ENCODE data around the gene COG7. TPM values are rescaled to one million over a fixed set of nuclear protein-coding genes. Genes with fewer than 3 reads are reported as not detected.
A peak's percentile ranks its signal among the peaks of the same experiment; 100 is the strongest.
"Not testable (repeated sequence)": the region's sequence is repeated elsewhere in the genome, so short reads cannot be mapped to it uniquely, and the experiment has no call there.

The COG7 gene
- total RNA-seq, 1 donor from 2014 or later: 5.5 TPM

GRCh38 chr16:23476289-23476688 lies 23.3 kb upstream of the COG7 start:
- no peak for DNase-seq (ENCODE audit: low spot score)

DNA sequence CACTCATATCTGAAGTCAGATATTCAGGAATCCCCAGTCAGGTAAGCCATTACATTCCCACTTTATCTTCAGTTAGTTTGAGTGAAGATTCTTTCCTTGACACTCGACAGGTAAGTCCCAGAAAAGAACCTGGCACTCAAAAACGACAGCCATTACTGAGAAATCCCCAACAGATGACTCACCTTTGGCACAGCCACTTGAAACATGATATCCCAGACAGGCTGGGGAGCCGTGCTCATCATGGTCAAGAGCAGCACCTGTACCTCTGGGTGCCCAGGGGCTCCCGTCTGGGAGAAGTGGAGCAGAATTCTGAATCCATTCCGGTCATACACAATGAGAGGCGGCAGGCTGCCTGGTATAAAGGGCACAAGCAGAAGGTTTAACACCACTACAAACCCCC lies 16.8 kb upstream of the COG7 start:
- no peak for DNase-seq (ENCODE audit: low spot score)

DNA sequence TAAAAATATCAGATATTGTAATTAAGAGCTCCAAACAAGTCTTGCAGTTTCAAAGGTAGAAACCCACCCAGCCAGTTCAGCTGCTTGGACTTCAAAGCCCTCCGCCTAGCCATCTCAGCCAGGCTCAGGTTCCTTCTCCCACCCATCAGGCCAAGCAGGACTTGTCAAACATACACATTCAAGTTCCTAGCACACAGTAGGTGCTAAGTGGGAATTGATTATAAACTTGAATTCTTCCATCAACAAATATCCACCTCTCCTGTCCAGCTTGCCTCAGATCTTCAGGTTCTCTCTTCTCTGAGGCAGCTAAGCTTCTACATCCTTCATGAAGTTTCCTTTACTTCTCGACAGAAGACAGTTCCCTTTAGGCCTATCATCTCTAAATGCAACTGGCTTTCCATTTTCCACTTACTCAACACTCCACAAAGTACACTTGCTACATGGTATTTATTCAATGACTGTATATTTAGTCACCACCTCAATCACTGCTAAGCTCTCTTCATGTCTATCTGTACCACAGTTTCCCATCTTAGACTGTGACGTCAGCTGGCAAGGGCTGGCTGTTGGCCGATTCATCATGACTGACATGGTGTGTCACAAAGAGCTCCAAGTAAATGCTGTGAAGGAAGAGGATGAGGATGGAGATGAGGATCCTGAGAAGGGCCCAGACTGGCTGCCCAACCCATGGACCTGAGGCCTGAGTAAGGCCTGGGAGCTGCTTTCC lies 13.3 kb upstream of the COG7 start:
- DNase-seq (ENCODE audit: low spot score): no peak

DNA sequence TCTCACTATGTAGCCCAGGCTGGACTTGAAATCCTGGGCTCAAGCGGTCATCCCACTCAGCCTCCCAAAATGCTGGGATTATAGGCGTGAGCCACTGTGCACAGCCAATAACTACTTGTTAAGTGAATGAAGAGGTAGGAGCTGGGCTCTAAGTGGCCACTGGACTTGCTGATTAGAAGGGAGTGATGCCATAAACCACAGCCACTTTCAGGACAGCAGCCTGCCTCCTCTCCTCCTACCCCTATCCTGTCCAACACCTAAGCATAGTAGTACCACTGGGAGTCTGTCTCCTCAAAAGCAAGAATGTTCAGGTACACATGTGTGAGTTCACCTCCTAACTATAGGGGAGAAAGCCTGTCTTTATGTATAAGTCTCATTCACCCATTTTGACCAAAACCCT lies 12.2 kb upstream of the COG7 start:
- DNase-seq (ENCODE audit: low spot score): no peak

DNA sequence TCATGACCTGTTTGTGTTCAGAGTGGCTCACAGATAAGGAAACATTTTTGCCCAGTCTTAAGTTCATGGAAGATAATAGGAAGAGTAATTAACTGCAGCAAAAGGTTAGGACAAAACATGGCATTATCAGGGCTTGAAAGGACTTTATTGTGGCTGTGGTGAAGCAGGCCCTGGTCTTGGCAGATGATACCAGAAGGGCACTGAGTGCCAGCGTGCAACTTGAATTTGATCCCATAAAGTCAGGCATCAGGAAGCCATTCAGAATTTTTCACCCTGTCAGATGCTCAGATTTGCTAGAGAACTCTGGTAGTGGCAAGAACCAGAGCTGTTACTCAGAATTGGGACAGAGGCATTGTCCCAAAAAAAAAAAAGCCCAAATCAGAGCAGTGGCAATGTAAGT lies 11.2 kb upstream of the COG7 start:
- no peak for DNase-seq (ENCODE audit: low spot score)

DNA sequence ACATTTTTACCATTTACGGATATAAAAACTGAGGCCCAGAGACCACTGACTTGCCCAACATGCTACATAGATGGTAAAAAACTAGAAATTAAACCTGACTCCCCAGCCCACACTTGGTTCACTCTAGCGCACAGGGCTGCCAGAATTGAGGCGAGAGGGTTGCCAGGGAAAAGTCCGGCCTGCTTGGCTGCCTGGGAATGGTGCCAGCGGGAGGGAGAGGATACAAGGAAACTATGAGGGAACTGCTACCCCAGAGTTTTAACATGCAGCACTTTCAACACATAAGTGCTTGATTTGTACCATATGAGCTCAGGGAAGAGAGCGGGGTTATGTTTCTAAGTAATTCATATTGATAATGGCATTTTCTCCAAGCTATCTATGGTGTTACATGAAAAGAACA lies 10.0 kb upstream of the COG7 start:
- DNase-seq (ENCODE audit: low spot score): peak; percentile 87

GRCh38 chr16:23453338-23454052 lies 506 bp upstream of the COG7 start:
- DNase-seq (ENCODE audit: low spot score): no peak

DNA sequence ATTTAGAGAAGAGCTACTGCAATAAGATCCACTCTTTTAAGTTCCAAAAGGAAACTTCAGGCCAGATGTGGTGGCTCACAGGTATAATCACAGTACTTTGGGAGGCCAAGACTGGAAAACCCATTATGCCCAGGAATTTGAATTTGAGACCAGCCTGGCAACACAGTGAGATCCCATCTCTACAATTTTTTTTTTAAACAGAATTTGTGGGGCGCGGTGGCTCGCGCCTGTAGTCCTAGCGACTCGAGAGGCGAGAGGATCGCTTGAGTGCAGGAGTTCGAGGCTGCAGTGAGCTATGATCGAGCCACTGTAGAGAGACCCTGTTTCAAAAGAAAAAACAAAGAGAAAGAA lies 793 bp downstream of the COG7 start:
- DNase-seq (ENCODE audit: low spot score): no peak

- DNase-seq (ENCODE audit: low spot score): no peak
Observed at GRCh38 chr16:23448392-23448791, 4.6 kb downstream of the COG7 start.

DNA sequence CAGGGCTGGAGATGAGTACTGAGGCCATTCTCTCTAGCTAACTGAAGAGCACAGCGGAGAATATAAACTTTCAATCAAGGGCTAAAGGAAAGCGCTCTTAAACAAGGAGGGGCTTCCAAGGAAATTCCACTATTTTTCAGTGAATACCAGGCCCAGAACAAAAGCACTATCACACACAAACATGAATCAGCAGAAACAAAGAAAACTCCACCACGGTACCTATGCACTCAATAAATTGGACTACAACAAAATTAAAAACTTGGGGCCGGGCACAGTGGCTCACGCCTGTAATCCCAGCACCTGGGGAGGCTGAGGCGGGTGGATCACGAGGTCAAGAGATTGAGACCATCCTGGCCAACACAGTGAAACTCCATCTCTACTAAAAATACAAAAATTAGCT lies 15.4 kb downstream of the COG7 start:
- DNase-seq (ENCODE audit: low spot score): not testable (repeated sequence)

DNA sequence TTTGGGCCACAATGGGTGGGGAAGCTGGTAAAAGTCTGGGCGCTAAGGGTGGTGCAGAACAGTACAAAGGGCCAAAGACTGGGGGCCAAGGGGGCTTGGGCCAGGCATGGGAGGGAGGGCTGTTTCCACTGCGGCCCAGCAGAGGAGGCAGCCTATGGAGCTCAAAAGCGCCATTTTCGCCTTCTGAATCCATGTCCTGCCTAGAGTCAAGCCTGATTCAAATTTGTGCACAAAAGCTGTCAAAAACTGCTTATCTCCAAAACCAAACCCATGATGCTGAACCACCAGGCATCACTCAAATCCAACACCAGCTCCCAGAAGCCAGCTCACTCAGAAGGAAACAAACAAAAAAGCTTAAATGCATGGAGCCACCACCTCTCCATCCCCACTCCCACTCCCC lies 16.0 kb downstream of the COG7 start:
- no peak for DNase-seq (ENCODE audit: low spot score)

DNA sequence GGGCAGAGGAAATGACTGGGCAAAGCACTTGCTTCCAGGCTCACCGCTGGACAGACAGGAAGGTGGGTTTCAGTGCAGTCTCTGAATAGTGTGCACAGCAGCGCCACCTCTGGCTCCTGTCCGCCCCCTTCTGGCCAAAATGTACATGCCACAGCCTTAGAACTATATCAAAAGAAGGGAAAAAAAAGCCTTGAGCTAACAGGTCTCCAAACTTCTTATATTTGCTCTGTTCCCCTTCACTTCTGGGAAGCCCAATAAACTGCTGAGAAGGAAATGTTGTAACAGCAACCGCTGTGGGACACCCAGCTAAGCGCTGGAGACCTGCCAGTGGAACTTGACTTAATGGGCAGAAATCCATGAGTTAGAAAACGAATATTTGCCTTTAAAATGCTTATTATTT lies 17.5 kb downstream of the COG7 start:
- peak; percentile 11 for DNase-seq (ENCODE audit: low spot score)

DNA sequence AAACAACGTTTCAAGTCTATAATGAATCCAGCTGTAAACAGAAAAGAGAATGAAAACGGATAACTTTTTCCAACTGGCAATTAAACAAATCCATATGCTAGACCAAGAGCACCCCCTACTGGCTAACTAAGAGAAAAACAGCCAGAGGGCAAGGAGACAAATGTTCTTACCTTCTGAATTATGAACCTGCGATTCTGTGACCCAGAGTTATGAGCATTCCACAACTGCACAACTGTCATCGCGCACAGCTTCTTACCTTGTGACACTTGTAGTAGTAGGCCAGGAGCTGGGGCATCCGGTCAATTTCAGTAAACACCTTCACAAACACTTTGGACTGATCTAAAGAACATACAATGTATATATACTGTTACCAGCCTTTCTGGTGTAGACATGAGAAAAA lies 18.6 kb downstream of the COG7 start:
- DNase-seq (ENCODE audit: low spot score): peak; percentile 55

DNA sequence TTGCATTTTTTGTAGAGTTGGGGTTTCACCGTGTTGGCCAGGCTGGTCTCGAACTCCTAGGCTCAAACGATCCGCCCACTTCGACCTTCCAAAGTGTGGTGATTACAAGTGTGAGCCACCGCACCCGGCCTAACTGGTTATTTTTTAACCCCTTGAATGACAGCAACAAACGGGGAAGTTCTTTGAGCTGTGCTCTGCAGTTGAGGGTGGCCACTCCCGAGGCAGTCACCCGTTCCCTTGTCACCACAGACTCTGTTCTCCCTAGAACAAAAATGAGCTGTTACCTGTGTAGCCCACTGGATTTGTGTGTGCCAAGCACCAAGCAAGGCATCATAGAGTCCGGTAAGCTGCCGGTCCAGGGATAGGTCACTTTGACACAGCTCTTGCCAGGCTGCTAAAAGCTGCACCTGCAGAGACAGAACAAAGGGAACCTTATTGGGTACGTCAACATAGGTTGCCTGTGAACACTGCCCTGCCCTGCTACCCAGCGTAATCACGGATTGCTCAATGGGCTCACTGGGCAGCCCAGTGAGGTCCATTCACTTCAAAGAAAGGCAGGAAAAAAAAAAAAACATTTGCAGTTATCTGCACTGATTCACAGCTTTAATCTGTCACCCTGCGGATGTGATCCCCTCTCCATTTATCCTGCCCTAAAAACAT lies 19.6 kb downstream of the COG7 start:
- DNase-seq (ENCODE audit: low spot score): no peak

DNA sequence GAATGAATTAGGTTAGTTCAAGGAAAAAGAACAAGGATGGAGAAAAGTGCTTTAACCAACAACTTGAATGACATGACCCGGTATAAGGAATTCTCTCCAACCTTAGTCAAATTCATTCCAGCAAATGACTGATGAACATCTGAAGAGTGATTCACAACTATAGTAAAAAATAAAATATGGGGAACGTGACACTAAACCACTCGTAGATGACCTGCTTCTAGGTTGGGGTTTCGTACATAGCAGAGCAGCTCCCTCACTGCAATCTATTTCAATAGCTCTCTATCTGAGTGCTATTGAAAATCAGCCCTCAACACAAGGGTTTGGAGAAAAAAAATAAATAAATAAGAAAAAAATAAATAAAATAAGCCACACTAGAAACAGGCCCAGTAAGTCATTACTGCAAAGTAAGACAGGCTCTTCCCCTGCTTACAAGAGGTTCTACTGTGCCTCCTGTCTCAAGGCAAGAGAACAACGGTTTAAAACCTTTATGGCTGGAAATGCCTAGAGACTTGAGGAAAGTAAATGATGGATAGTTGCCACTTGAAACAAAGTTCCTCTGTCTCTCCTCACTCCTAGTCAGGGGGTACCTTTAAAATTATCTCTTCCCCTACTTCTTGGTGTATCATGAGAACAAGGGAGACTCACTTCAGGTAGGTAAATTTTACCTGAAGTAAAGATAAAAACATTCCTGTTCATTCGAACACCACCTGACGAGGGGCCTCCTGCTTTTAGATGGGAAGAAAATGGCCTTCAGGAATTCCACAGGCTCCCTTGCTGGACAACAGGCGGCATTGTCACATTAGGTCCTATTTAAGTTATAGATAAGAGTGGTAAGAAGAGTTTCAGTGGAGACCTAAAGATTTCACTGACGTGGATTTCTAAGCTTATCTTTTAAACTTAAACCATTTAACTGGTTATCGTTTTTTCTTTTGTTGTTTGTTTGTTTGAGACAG lies 20.5 kb downstream of the COG7 start:
- DNase-seq (ENCODE audit: low spot score): no peak

GRCh38 chr16:23428351-23428750 lies 24.6 kb downstream of the COG7 start:
- no peak for DNase-seq (ENCODE audit: low spot score)

DNA sequence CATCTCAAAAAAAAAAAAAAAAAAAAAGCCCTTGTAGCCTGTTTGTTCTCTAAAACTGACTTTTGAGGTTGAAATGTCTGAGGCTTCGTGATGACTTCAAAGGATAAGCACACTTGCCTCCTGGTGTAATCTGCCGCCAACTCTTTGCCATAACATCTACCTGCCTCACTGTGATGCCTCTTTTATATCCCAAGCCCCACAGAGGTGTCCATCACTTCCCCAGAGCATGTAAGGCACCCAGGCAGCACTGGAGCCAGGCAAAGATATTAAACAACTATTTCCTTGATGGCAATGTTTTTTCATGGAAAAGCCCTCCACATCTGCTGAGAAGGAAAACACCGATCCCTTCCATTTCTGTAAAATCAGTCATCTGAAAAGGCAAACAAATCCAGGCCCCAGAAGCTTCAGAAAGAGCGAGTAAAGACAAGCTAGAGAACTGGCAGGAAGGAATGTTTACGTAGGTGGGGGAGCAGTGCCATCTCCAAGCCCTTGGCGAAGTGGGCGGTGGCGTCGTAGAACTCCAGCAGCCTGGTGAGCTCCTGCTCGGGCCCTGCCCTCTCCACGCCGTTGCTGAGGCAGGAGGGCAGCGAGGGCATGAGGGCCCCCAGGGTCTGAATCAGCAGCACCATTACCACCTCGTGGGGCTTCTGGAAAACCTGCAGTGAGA lies 28.6 kb downstream of the COG7 start:
- no peak for DNase-seq (ENCODE audit: low spot score)

DNA sequence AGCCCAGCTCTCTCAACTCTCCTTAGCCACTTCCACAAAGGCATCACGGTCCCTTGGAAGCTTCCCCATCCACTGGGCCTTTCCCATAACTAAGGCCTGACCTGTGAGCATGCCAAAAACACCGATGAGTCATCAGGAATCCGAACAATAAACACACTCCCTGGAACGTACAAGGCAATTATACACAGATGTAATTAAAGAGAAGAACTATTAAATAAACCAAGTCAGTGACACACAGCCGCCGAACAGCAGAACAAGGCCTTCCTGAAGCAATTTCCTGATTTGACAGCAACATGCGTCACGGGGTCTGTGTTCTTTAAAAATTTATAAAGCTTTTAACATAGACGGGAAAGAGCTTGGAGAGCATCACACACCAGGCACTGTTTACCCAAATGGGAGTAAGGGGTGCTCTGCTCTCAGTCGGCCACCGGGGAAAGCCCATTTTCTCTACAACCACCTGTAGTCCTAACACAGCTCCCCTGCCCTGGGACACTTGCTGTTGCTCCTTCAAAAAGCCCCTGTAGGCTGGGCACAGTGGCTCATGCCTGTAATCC lies 29.4 kb downstream of the COG7 start:
- peak; percentile 43 for DNase-seq (ENCODE audit: low spot score)

DNA sequence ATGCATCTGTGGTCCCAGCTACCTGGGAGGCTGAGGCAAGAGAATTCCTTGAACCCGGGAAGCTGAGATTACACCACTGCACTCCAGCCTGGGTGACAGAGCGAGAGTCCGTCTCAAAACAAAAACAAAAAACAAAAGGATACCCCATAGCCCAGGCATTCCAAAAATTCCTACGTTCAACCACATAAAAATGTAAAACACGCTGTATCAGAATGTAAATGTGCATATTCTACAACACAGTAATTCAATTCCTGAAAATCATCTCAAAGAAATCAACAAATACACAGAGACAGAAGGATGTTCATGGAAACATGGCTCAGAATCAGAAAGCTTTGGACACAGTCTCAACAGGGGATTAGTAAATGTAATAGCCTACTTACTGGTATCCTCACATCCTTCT lies 33.0 kb downstream of the COG7 start:
- no peak for DNase-seq (ENCODE audit: low spot score)

DNA sequence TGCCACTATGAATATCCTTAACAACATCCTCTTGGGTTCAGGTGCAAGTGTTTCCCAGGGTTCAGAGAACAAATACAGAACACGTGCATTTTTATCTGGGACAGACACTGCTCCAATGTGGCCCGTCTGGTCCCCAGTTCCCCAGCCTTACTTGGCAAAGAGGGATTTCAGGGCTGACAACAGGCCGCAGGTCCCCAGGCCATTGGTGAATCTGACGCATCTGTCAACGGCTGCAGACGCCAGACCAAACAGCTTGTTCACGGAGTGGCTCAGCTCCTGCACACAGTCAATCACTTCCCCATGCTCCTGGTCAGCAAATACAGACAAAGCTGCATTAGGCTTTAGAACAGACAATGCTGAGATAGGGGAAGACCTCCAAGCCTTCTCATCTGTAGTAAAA lies 36.2 kb downstream of the COG7 start:
- DNase-seq (ENCODE audit: low spot score): no peak

GRCh38 chr16:23414731-23415130 lies 38.3 kb downstream of the COG7 start:
- no peak for DNase-seq (ENCODE audit: low spot score)
